Gastroesophageal sphincter (tissue), 4 donors: Measurements from ENCODE around the gene RRP12. TPM values are rescaled to one million over a fixed set of nuclear protein-coding genes. Genes with fewer than 3 reads are reported as not detected.
"Not testable (repeated sequence)": the region's sequence is repeated elsewhere in the genome, so short reads cannot be mapped to it uniquely, and the experiment has no call there.

ENCODE experiments used
- ATAC-seq: fragments of 150-250 bp; one replicate; pipeline ENCODE4 v1.9.1; 2016; ENCODE audit warnings: mild to moderate bottlenecking, moderate library complexity
- H3K27ac ChIP-seq, 4 donors: fragments of 200-600 bp; sonication (generic) in 3 of 4; 1 replicate in 3 of 4; 2 replicates in 1 of 4; pipeline ENCODE4 v1.5.1; 2016 to 2019
- H3K27me3 ChIP-seq: fragments of 200-600 bp; sonication (generic); one replicate; pipeline ENCODE4 v1.5.1; 2019
- H3K36me3 ChIP-seq, 2 donors: fragments of 200-600 bp; sonication (generic); one replicate each; pipeline ENCODE4 v1.5.1; 2019; ENCODE audit warnings: control low read depth in 1 of 2
- H3K4me1 ChIP-seq, 3 donors: fragments of 200-600 bp; sonication (generic); 1 replicate in 2 of 3; 2 replicates in 1 of 3; pipeline ENCODE4 v1.5.1; 2016 to 2019; ENCODE audit warnings: control low read depth in 2 of 3
- H3K4me3 ChIP-seq, 2 donors: fragments of 200-600 bp; sonication (generic); one replicate each; pipeline ENCODE4 v1.5.1; 2019; ENCODE audit warnings: mild to moderate bottlenecking in 1 of 2, moderate library complexity in 1 of 2
- H3K9me3 ChIP-seq, 3 donors: fragments of 200-600 bp; sonication (generic); one replicate each; pipeline ENCODE4 v1.5.1; 2017 to 2019; ENCODE audit warnings: control low read depth in 2 of 3
- CTCF ChIP-seq, 4 experiments: fragments of 200-600 bp in 2 of 4; fragments of 450-650 bp in 2 of 4; sonication (generic) in 1 of 4; IDR thresholded peaks; one replicate each; pipeline ENCODE4 v1.5.1; 2017 to 2019; ENCODE audit warnings: antibody characterized with exemption in 4 of 4, mild to moderate bottlenecking in 2 of 4, moderate library complexity in 2 of 4
- EP300 ChIP-seq: sonication (generic); formaldehyde crosslinking; IDR thresholded peaks from one replicate; pipeline ENCODE4 v1.6.1; 2017; ENCODE audit warnings: antibody characterized with exemption, mild to moderate bottlenecking
- POLR2A ChIP-seq, 2 donors: fragments of 450-650 bp; IDR thresholded peaks; one replicate each; pipeline ENCODE4 v1.6.1; 2017; ENCODE audit warnings: antibody characterized with exemption in 2 of 2, mild to moderate bottlenecking in 2 of 2, moderate library complexity in 1 of 2
- POLR2AphosphoS5 ChIP-seq: sonication (generic); formaldehyde crosslinking; IDR thresholded peaks from one replicate; pipeline ENCODE4 v1.6.1; 2017; ENCODE audit warnings: antibody characterized with exemption
- WGBS, 2 donors: methylation state at CpG; one replicate each; pipeline ENCODE4 v1.1.5; 2018; ENCODE audit warnings: low coverage in 1 of 2; 5-methylcytosine and 5-hydroxymethylcytosine counted together
- total RNA-seq, 4 donors: library from RNA; depleted of rRNA; stranded (reverse); fragments of >200 nt; gene quantifications; one replicate each; pipeline ENCODE4 v1.1.0, GENCODE V29; 2016

RRP12 gene
- total RNA-seq, 4 donors from 2014 or later, result 6.7 to 25.3 (median 11.8) TPM

DNA sequence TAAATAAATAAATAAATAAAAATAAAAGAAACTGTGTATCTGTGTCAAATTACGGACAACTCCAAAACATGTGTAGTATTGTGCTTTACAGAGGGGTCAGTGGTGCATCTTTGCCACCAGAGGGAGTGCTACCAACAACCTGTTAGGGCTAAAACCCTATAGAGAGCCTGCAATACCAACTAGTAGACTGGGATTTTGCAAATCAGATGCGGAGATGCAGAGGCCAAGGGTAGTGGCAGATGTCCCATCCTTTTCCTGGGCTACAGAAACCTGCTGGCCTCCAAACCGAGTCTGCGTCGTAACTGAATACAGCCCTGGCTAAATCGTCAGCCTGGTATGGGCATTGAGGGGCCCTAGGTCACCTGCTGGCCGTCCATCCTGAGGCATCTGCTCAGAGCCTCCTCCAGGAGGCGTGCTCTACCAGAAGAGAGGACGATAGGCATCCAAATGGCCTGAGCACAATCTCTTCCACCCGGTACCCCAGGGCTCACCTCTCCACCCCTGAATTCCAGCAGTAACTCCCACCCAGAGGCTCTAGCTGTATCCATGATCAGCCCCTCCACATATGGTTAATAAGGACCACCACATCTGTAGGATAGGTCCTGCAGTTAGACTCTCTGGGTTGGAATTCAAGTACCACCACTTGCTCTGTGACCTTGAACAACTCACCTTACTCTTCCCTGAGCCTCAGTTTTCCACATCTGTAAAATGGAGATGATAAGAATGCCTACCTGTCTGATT is 6.2 kb upstream of the RRP12 start:
- H3K27me3 ChIP-seq, result no peaks in the 10 kb centered on the region
- peak overlapping the region in 1 of 4 donors; percentile 15 for H3K27ac ChIP-seq
- ATAC-seq, result peak; percentile 87
- TF ChIP-seq CTCF (IDR thresholded peaks at IDR 0.05) (peak; percentile 72 to 82 (median 76)), POLR2A (IDR thresholded peaks at IDR 0.05) (no peak)
- WGBS, 2 donors, result 1 to 5% methylated on average over 7 to 8 of the region's 10 CpGs
- H3K36me3 ChIP-seq, result no peaks in the 10 kb centered on the region
- H3K4me1 ChIP-seq, result peaks cover 0 to 12% (median 0%) of the 10 kb centered on the region in 3 donors
- H3K9me3 ChIP-seq, result no peaks in the 10 kb centered on the region
- H3K4me3 ChIP-seq, result no peak overlapping the region

GRCh38 chr10:97406483-97406882 is 5.3 kb upstream of the RRP12 start:
- Histone ChIP-seq H3K27ac (peak overlapping the region in 1 of 4 donors; percentile 15), H3K4me1 (peaks cover 0 to 14% (median 0%) of the 10 kb centered on the region in 3 donors)
- WGBS, 2 donors, result 84% methylated on average over 2 to 5 of the region's 7 CpGs
- H3K9me3 ChIP-seq, H3K4me3 ChIP-seq, ATAC-seq, H3K27me3 ChIP-seq, H3K36me3 ChIP-seq: not testable (repeated sequence)

DNA sequence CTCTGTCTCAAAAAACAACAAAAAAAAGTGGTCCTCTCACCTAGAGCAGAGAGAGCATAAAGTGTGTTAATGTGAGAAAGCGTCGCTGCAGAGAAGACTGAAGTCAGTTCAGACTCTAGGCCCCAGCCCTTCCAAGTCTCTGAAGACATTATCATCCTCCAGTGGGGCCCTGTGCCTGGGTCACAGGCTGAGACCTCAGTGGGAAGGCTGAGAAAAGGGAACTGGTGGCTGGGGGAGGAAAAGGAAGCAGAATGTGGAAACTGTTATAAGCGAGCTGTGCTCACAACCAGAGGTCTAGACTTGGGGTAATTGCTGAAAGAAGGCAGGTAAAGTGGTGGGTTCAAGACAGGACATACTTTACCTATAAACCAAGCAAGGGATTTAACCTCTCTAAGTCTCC is 4.9 kb upstream of the RRP12 start:
- no peak for ATAC-seq
- no peaks in the 10 kb centered on the region for H3K9me3 ChIP-seq
- no peaks in the 10 kb centered on the region for H3K36me3 ChIP-seq
- no peaks in the 10 kb centered on the region for H3K27me3 ChIP-seq
- no peak overlapping the region for H3K4me3 ChIP-seq
- TF ChIP-seq EP300 (no peak), POLR2AphosphoS5 (no peak), POLR2A (IDR thresholded peaks at IDR 0.05) (no peak), CTCF (IDR thresholded peaks at IDR 0.05) (no peak)
- H3K4me1 ChIP-seq, result peaks cover 0 to 17% (median 0%) of the 10 kb centered on the region in 3 donors
- H3K27ac ChIP-seq, result no peak overlapping the region
- WGBS, 2 donors, result 75 to 84% methylated on average over 3 of the region's 3 CpGs

DNA sequence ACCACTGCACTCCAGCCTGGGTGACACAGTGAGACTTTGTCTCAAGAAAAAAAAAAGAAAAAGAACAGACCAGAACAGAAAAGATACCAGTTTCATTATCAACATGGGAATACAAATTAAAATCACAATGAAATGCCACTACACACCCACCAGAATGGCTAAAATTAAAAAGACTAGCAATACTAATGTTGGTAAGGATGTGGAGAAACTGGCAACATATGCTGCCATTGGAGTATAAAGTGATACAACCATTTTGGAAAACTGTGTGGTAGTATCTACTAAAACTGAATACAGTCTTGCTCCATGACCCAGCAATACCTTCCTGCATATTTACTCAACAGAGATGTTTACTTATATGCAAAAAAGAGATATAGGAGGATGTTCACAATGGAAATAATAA is 2.9 kb upstream of the RRP12 start:
- H3K27ac ChIP-seq, result no peak overlapping the region
- no peak overlapping the region for H3K4me3 ChIP-seq
- no peak for ATAC-seq
- peaks cover 0 to 31% (median 8%) of the 10 kb centered on the region in 3 donors for H3K4me1 ChIP-seq
- no peaks in the 10 kb centered on the region for H3K27me3 ChIP-seq
- no peaks in the 10 kb centered on the region for H3K36me3 ChIP-seq
- H3K9me3 ChIP-seq, result no peaks in the 10 kb centered on the region
- TF ChIP-seq POLR2AphosphoS5, result no peak
- TF ChIP-seq EP300, result no peak
- TF ChIP-seq CTCF (IDR thresholded peaks at IDR 0.05), result no peak
- no peak for TF ChIP-seq POLR2A (IDR thresholded peaks at IDR 0.05)

- Histone ChIP-seq H3K9me3 (no peaks in the 10 kb centered on the region), H3K4me1 (peaks cover 0 to 19% (median 8%) of the 10 kb centered on the region in 3 donors), H3K4me3 (peak overlapping the region; percentile 66 to 82), H3K36me3 (peaks cover 0 to 12% of the 10 kb centered on the region in 2 donors), H3K27ac (peak overlapping the region in 3 of 4 donors; percentile 82 to 88 (median 86)), H3K27me3 (no peaks in the 10 kb centered on the region)
- no peak for TF ChIP-seq POLR2A (IDR thresholded peaks at IDR 0.05)
- TF ChIP-seq EP300, result no peak
- no peak for TF ChIP-seq CTCF (IDR thresholded peaks at IDR 0.05)
- no peak for TF ChIP-seq POLR2AphosphoS5
- WGBS, 2 donors, result 88% methylated on average over 9 of the region's 13 CpGs; no CpG with 5 or more reads in 1 of the 2 donors
- ATAC-seq, result no peak
These were observed 347 bp upstream of the RRP12 start for GRCh38 chr10:97401455-97401919.
